T-helper 2 cell (primary cell): ENCODE results near the gene TCP11L1.
"Not testable (repeated sequence)": the region's sequence is repeated elsewhere in the genome, so short reads cannot be mapped to it uniquely, and the experiment has no call there.

Source experiments
- DNase-seq, 5 experiments: peaks; one replicate each; pipeline versions ENCODE4 v3.0.0 to v3.0.0-alpha.2; 2012 to 2022

The TCP11L1 gene

GRCh38 chr11:33029218-33029617, 10.2 kb upstream of the TCP11L1 start:
- DNase-seq, result not testable (repeated sequence)

- DNase-seq, result no peak
Observed at GRCh38 chr11:33033493-33033892, 5.9 kb upstream of the TCP11L1 start.

DNA sequence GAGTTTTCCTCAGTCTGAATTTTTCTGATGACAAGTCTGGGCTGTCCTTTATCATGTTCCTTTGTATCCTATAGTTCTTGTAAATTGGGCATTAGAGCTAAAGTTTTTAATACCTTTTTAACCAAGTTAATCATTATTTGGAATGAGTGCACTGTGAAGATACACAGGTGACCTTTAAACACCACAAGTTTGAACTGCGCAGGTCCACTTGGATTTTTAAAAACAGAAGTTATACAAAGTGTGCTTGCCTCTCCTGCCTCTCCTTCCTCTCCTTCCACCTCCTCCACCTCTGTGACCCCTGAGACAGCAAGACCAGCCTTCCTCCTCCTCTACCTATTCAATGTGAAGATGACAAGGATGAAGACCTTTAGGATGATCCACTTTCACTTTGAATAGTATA, 4.4 kb upstream of the TCP11L1 start:
- no peak for DNase-seq

- DNase-seq, result peak in 4 of 5 experiments; percentile 9 to 76 (median 26)
Observed at GRCh38 chr11:33040033-33040861, 875 bp downstream of the TCP11L1 start.

GRCh38 chr11:33040862-33041453, 1.6 kb downstream of the TCP11L1 start:
- DNase-seq, result no peak

- DNase-seq, result peak in 1 of 5 experiments; percentile 81
Observed at GRCh38 chr11:33043221-33043830, 4.0 kb downstream of the TCP11L1 start.

DNA sequence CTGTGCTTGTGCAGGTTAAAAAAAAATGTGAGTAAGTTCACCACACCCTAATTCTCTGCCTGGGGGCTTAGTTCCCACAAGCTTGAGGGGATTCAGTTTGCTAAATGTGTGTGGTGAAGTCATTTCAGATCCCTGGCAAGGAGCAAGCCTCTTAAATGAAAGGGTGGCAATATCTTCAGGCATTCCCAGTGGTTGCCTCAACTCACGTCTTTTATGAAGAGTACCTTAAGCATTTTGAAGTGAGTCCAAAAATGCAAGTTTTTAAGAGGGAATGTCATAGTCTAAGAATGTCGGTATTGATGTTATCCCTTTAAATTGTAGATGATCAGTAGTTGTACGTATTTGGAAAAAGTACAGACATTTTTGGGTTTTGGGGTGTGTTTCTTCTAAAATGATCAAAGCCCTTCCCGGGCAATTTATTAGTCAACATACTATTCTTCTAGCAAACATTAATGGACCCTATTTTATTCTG, 4.9 kb downstream of the TCP11L1 start:
- DNase-seq, result no peak

DNA sequence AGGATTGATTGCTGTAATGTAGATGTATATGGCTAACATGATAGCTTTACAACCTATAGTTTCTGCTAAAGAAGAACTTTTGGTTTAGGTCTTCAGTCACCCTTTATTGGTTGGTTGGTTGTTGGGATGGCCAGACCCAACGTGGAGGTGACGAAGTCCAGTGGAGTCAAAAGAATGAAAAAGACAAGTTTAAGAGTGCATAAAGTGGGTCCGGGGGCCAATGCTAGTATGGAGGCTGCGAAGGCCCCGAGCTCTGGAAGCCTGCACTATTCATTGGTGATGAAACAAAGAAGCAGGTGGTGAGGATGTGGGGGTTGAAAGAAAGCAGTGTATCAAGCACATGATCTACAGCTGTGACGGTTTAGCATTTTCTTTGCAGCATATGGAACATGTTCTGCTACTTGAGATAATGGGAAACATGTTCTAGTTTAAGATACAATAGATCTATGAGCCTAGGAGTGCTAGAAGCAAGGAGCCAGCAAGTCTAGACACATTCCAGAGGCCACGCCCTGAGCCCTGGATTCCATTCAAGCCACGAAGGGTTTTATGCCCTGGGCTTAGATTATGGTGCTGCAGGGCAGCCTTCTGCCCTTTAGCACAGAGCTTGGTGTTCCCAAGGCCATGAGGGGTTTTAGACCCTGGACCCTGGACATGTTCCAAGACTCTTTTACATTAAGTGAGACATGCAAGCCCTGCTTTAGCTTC, 6.3 kb downstream of the TCP11L1 start:
- DNase-seq, result no peak

GRCh38 chr11:33048701-33049100, 9.3 kb downstream of the TCP11L1 start:
- not testable (repeated sequence) for DNase-seq

DNA sequence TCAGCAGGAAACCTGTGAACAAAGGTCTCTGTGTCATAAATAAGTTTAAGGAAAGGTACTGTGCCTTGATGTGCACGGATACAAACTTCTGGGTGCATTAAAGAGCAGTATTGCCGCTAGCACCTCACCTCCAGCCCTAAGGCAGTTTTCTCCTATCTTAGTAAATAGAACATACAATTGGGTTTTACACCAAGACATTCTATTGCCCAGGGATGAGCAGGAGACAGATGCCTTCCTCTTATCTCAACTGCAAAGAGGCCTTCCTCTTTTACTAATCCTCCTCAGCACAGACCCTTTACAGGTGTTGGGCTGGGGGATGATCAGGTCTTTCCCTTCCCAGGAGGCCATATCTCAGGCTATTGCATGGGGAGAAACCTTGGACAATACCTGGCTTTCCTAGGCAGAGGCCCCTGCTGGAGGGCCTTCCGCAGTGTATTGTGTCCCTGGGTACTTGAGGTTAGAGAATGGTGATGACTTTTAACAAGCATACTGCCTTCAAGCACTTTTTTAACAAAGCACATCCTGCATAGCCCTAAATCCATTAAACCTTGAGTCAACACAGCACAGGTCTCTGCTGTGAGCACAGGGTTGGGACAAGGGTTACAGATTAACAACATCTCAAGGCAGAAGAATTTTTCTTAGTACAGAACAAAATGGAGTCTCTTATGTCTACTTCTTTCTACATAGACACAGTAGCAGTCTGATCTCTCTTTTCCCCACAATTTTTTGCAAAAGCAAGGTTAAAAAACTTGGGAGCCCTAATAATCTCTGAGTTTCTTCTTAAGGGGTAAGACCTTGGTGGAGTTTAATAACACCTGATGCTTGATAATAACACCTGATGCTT, 10.4 kb downstream of the TCP11L1 start:
- DNase-seq, result not testable (repeated sequence)

DNA sequence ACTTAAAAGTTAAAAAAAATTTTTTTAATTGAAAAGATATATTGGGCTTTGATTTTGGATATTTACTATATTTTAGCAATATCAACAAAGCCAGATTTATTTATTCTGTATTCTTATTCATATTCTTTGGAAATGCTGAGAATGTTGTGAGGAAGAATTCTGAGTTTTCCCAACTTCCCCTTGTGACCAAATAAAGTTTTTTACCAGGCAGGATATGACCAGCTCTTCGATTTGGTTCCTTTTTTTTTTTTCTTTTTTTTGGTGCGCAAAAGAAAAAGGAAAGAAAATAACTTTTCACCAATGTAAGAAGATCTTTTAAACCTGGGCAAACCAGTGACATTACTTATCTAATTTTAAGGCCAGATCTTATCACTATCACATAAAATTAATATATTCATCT, 12.9 kb downstream of the TCP11L1 start:
- DNase-seq, result no peak

DNA sequence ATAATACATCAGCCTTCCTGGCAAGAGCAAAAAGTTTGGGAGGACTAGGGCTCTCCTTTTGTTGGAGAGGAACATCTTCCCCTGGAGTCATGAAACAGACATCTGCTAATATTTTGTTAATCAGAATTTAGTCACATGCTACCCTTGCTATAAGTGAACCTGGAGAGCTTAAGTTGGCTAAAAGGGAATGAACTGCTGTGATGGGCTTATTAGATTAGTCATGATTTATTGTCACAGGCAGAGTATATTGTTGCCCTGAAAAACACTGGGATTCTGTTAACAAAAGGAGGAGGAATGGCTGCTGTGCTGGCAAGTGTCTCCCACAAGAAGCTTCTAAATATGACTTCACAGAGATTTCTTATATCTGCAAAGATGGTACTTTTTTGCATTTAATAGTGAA, 16.0 kb downstream of the TCP11L1 start:
- DNase-seq, result no peak

DNA sequence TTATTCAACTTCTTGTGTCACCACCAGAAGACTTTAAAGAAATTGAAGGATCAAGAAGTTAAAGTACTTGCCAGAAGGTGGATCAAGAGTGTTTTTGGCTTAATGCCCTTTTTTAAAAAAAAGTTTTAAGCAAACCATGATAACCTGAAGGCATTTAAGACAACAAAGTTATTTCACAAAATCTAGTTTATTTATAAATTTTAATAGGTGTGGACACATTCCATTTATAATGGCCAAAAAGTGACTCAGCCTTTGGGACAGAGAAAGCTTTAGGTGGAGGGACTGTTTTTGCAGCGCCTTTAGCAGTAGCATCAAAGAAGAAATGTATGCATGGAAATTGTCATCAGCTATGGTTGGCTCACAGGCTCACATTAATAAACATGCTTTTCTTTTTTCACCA, 17.9 kb downstream of the TCP11L1 start:
- DNase-seq, result no peak

DNA sequence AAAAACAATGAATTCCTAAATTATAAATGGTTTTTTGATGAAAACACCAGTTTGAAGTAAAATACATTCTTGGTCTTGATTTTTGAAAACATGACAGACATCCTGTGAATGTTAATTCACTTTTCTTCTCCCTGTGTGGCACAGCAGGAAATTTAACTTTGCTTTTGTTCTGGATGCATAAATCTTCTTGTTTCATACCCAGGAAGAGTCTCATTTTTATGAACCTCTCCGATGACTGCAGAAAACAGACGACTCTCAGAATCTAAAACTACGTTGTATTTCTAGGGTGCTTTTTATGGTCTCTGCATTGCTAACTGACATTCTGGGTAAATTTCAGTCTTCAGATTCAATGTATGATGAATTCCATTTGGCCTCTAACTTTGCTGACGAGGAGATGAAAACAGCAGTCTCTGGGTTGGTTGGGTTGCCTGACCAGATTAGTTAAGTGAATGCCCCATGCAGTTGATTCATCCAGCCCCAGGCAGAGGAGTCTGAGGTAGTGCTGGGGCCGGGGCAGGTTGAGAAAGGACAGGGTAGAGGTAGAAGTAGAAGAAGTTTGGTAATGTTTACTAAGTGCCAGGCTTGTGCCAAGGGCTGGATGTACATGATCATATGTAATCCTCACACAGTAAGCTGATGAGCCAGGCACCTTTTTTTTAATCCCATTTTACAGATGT, 20.1 kb downstream of the TCP11L1 start:
- DNase-seq, result no peak

DNA sequence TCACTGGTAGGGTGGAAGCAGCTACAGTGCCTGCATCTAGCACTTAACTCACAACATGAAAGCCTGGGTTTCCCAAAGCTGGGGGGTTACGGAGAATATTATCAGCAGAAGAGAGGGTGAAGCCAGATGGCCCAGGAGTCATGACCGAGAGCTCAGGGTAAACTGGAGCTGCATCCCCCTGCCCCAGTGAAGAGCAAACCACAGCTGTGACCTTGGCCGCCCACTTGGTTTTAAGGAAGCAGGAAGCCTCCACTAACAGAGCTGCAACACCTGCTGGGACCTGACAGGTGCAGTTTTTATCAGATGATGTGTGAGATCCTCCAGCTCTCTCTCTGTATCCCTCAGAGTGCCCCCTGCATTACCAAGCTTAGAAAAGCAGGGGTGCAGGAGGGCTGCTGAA, 20.9 kb downstream of the TCP11L1 start:
- DNase-seq, result no peak

- no peak for DNase-seq
Observed at GRCh38 chr11:33062137-33062536, 22.8 kb downstream of the TCP11L1 start.

DNA sequence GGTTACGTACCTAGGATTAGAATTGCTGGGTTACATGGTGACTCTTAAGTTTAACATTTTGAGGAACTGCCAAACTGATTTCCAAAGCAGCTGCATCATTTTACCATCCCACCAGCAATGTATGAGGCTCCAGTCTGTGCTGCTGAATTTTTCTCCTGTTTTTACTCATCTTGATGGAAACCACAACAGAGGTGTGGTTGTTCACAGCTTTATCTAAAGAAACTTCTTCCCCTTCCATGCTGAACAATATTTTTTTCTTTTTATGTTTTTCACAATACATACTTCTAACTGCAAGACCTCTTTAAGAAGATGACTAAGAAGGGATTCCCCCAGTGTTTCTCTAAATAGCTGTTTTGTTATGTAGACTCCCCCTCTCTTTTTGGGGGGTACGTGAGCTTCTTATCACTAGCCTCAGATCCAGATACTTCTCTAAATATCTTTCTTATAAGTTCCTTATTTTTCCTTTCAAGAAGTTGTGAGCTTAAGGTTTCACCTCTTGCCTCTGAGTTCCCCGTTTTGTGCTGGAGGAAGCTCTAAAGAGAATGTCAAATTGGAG, 24.0 kb downstream of the TCP11L1 start:
- DNase-seq, result peak in 1 of 5 experiments; percentile 82

DNA sequence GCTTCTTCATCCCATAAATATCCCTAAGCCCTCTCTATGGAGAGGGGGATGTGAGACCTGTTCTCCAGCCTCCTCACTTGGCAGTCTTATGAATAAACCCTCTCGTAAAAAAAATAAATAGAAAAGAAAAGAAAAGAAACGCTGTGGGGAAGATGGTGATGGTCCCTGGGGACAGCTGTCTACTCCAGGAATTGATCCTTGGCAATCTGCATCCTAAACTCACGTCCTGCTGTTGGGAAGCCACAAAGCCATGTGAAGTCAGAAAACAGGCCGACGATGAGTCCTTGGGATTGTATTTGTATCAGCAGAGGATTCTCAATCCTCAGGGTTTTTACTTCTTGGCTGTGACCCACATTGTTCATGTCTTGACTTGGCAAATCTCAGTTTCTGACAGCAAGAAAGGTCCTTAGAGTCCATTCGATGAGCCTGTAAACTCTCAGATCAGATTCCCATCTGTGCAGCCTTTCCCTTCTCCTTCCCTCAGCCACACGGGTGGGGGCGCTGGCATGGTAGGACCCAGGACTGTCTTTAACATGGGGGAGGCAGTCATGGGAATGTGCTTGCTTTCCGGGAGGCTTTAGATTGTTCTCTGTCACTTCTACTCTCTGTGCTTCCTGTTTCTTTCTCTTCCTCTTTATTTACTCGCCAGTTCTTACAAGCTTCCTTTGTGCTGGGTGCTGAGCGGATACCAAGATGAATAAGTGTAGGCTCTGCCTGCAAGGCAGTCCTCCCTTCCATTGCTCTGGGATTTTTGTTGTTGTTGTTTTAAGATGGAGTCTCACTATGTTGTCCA, 24.9 kb downstream of the TCP11L1 start:
- no peak for DNase-seq

GRCh38 chr11:33064866-33065265, 25.5 kb downstream of the TCP11L1 start:
- DNase-seq, result no peak

DNA sequence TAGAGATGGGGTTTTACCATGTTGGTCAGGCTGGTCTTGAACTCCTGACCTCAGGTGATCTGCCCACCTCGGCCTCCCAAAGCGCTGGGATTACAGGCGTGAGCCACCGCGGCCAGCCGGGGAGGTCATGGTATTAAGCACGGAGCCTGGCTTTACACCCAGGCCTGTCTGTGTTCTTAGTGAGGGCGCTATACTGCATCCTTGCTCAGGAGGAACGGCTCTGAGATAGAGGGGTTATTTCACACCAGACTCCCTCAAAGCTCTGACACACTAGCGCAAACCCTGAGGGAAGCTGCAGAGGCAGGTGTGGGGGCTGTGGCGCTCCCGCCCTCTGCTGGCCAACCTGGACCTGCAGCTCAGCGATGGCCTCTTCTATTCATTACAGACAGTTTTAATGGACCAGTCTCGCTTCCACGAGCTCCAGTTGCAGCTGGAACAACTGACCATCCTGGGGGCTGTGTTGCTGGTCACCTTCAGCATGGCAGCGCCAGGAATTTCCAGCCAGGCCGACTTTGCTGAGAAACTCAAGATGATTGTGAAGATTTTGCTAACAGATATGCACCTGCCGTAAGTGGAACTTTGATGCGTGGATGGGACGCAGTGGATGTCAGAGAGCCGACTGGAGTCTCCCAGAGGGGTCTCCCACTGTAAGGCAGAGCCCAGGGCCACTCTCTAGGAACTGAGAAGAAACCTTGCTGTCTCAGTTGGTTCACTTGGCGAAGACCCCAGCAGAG, 26.2 kb downstream of the TCP11L1 start:
- peak; percentile 32 to 79 (median 55) for DNase-seq
